ENCODE results near the gene HOATZ. TPM values are rescaled to one million over a fixed set of nuclear protein-coding genes. Genes with fewer than 3 reads are reported as not detected.
A peak's percentile ranks its signal among the peaks of the same experiment; 100 is the strongest.

The HOATZ gene
- total RNA-seq, 6 experiments from 2014 or later, result not detected

DNA sequence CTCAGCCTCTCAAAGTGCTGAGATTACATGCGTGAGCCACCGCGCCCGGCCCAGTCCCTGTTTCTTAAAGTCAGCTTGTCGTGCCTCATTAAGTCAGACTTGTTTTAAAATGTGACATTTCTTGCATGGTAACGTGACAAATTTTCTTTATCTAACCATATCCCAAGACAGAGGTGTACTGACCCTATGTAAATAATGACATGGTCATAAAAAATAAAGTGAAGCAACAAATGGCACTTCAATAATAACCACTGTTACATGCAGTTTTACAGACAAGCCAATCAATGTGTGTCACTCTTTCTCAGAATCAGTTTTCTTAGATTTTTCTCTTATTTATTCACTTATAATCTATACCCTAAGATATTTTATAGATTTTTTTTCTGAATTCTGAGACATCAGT is 61.2 kb downstream of the HOATZ start:
- H3K27ac Mint-ChIP-seq, result no peak overlapping the region
- TF ChIP-seq, protein P1, sequence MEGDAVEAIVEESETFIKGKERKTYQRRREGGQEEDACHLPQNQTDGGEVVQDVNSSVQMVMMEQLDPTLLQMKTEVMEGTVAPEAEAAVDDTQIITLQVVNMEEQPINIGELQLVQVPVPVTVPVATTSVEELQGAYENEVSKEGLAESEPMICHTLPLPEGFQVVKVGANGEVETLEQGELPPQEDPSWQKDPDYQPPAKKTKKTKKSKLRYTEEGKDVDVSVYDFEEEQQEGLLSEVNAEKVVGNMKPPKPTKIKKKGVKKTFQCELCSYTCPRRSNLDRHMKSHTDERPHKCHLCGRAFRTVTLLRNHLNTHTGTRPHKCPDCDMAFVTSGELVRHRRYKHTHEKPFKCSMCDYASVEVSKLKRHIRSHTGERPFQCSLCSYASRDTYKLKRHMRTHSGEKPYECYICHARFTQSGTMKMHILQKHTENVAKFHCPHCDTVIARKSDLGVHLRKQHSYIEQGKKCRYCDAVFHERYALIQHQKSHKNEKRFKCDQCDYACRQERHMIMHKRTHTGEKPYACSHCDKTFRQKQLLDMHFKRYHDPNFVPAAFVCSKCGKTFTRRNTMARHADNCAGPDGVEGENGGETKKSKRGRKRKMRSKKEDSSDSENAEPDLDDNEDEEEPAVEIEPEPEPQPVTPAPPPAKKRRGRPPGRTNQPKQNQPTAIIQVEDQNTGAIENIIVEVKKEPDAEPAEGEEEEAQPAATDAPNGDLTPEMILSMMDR (IDR thresholded peaks at IDR 0.05), result no peak
- H3K4me1 Mint-ChIP-seq (ENCODE audit: low read depth), result peaks cover 41% of the 10 kb centered on the region
- H3K4me3 Mint-ChIP-seq, result no peak overlapping the region
- H3K27me3 Mint-ChIP-seq (ENCODE audit: insufficient read depth), result 0 out of 2 replicates have a peak, but pooled peaks cover 2% of the 10 kb centered on the region
- DNase-seq, result no peak
- no peaks in the 10 kb centered on the region for H3K36me3 Mint-ChIP-seq (ENCODE audit: low read depth)
- H3K9me3 Mint-ChIP-seq, result no peaks in the 10 kb centered on the region

DNA sequence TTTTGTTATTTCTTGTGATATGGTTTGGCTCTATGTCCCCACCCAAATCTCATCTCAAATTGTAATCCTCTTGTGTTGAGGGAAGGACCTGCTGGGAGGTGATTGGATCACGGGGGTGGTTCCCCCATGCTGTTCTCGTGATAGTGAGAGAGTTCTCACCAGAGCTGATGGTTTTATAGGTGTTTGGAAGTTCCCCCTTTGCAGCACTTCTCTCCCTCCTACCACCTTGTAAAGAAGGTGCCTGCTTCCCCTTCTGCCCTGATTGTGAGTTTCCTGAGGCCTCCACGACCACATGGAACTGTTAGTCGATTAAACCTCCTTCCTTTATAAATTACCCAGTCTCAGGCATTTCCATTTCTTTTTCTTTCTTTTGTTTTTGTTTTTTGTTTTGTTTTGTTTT is 63.2 kb downstream of the HOATZ start:
- peaks cover 35% of the 10 kb centered on the region for H3K4me1 Mint-ChIP-seq (ENCODE audit: low read depth)
- no peaks in the 10 kb centered on the region for H3K36me3 Mint-ChIP-seq (ENCODE audit: low read depth)
- 0 out of 2 replicates have a peak, but pooled peaks cover 2% of the 10 kb centered on the region for H3K27me3 Mint-ChIP-seq (ENCODE audit: insufficient read depth)
- no peak overlapping the region for H3K27ac Mint-ChIP-seq
- TF ChIP-seq, protein P1 (IDR thresholded peaks at IDR 0.05), result no peak
- H3K4me3 Mint-ChIP-seq, result no peak overlapping the region
- H3K9me3 Mint-ChIP-seq, result no peaks in the 10 kb centered on the region
- DNase-seq, result no peak

DNA sequence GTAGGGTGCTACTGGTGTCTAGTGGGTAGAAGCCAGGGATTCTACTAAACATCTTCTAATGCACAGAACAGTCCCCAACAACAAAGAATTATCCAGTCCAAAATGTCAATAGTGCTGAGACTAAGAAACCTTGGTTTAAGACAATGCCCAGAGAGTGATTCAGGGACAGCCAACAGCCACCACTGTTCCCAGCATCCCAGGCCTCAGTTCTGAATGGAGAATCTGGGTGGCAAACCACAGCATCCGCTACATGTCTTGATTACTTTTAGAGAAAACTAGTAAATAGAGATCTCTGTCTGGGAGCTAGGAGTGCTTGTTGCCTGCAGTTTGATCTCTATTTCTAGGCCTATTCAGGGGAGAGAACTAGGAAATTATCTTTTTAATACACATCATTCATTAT is 66.8 kb downstream of the HOATZ start:
- H3K4me1 Mint-ChIP-seq (ENCODE audit: low read depth), result peaks cover 37% of the 10 kb centered on the region
- H3K27ac Mint-ChIP-seq, result no peak overlapping the region
- peaks cover 4% of the 10 kb centered on the region; the same call in 1 of the 2 replicates for H3K27me3 Mint-ChIP-seq (ENCODE audit: insufficient read depth)
- TF ChIP-seq, protein P1 (IDR thresholded peaks at IDR 0.05), result no peak
- no peaks in the 10 kb centered on the region for H3K36me3 Mint-ChIP-seq (ENCODE audit: low read depth)
- no peaks in the 10 kb centered on the region for H3K9me3 Mint-ChIP-seq
- no peak for DNase-seq
- no peak overlapping the region for H3K4me3 Mint-ChIP-seq

DNA sequence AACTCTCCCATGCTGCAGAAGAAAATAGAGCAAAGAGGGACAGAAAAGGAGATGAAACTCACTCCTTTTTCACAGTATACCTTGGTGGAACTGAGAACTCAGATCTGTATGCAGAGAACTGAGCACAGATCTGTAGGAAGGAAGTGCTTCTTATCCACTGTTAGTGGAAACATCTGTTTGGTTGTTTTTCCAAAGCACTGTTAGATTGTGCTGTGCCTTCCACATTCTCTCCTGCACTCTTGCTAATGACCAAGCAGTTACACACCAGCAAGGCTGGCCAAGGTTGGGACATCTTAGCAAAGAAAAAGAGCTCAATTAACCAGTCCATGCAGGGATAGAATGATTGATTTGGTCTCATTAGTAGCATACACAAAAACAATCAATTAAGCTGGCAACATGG is 67.6 kb downstream of the HOATZ start:
- Mint-ChIP-seq H3K27me3 (ENCODE audit: insufficient read depth) (peaks cover 4% of the 10 kb centered on the region; the same call in 1 of the 2 replicates), H3K4me1 (ENCODE audit: low read depth) (peaks cover 41% of the 10 kb centered on the region), H3K36me3 (ENCODE audit: low read depth) (no peaks in the 10 kb centered on the region), H3K9me3 (no peaks in the 10 kb centered on the region), H3K27ac (no peak overlapping the region), H3K4me3 (no peak overlapping the region)
- TF ChIP-seq, protein P1 (IDR thresholded peaks at IDR 0.05), result no peak
- DNase-seq, result no peak

DNA sequence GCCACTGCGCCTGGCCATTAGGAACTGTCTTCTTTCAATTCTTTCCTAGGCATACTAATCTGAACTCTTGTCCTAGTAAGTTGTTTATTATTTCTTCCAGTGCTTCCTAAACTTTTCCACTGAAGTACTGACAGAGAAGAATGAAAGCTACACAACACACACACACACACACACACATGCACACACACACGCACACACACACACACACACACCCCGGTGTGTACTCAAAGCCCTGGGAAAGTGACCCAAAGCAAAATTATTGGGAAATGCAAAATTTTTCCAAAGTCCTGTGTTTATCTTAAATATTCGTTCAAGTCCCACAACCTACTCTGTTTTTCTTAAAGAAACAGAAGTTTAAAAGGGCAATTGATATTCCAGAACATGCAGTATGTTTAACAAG is 68.3 kb downstream of the HOATZ start:
- H3K27ac Mint-ChIP-seq, result no peak overlapping the region
- H3K4me1 Mint-ChIP-seq (ENCODE audit: low read depth), result peaks cover 41% of the 10 kb centered on the region
- no peaks in the 10 kb centered on the region for H3K9me3 Mint-ChIP-seq
- peaks cover 2% of the 10 kb centered on the region; the same call in 1 of the 2 replicates for H3K27me3 Mint-ChIP-seq (ENCODE audit: insufficient read depth)
- no peak overlapping the region for H3K4me3 Mint-ChIP-seq
- no peaks in the 10 kb centered on the region for H3K36me3 Mint-ChIP-seq (ENCODE audit: low read depth)
- TF ChIP-seq, protein P1 (IDR thresholded peaks at IDR 0.05), result no peak
- no peak for DNase-seq

DNA sequence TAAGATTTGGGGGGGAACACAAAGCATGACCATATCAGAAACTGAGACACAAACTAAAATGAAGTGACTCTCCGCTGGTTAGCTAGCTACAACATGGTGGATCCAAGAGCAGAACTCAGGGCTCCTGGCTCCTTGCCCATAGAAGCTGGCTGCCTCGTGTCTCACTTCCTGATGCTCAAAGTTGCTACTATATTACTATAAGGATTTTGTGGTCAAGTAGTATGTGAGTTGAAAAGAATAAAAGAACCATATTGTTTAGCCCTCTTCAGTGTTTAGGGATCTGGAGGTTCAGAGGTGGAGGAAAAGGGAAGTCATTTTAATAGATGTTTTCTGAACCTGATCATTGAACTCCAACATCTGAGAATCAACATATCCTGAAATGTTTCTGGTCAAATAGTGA is 70.8 kb downstream of the HOATZ start:
- Mint-ChIP-seq H3K4me1 (ENCODE audit: low read depth) (peaks cover 46% of the 10 kb centered on the region), H3K4me3 (0 out of 2 replicates have a peak overlapping the region, but pooled peaks have one; percentile 11), H3K27ac (peak overlapping the region; percentile 75), H3K27me3 (ENCODE audit: insufficient read depth) (peaks cover 2% of the 10 kb centered on the region; the same call in 1 of the 2 replicates), H3K9me3 (no peaks in the 10 kb centered on the region), H3K36me3 (ENCODE audit: low read depth) (no peaks in the 10 kb centered on the region)
- TF ChIP-seq, protein P1 (IDR thresholded peaks at IDR 0.05), result no peak
- DNase-seq, result peak; percentile 49

Measured in HFFc6 (cell line).